Measurements from ENCODE around the gene ZNF207.
A peak's percentile ranks its signal among the peaks of the same experiment; 100 is the strongest.
"Not testable (repeated sequence)": the region's sequence is repeated elsewhere in the genome, so short reads cannot be mapped to it uniquely, and the experiment has no call there.

Gene ZNF207

DNA sequence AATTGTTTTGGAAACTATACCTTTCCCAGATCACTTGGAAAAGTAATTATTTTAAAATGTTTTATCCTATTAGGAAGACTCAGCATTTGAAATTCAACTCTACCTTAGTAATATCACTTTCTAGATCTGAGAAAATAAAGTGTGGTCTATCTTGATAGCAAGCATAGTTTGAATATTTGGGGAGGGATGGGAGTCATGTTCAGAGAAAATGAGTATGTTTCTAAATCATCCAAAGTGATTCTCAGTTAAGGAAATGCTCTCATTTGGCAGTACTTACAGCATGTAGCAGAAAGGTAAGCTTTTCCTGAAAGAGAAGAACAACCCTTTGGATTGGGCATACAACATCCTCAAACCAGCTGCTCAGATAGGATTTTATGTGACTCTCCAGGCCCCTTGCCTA is 14.9 kb upstream of the ZNF207 start:
- DNase-seq (ENCODE audit: low read depth in 2 of 2): no peak

- no peak for DNase-seq (ENCODE audit: low read depth in 2 of 2)
Measured at GRCh38 chr17:32335687-32336086, 14.3 kb upstream of the ZNF207 start.

- no peak for DNase-seq (ENCODE audit: low read depth in 2 of 2)
Measured at GRCh38 chr17:32341141-32341856, 8.7 kb upstream of the ZNF207 start.

GRCh38 chr17:32341857-32342602 is 7.9 kb upstream of the ZNF207 start, which contains the start of gene C17orf75:
TSS of gene C17orf75 (minus strand) at chr17:32342173. CDS start at chr17:32342139, 34 bp downstream.
- DNase-seq (ENCODE audit: low read depth in 2 of 2): peak; percentile 72 to 76

GRCh38 chr17:32342603-32343325 is 7.2 kb upstream of the ZNF207 start:
- DNase-seq (ENCODE audit: low read depth in 2 of 2): no peak

GRCh38 chr17:32345951-32346600 is 3.9 kb upstream of the ZNF207 start:
- no peak for DNase-seq (ENCODE audit: low read depth in 2 of 2)

DNA sequence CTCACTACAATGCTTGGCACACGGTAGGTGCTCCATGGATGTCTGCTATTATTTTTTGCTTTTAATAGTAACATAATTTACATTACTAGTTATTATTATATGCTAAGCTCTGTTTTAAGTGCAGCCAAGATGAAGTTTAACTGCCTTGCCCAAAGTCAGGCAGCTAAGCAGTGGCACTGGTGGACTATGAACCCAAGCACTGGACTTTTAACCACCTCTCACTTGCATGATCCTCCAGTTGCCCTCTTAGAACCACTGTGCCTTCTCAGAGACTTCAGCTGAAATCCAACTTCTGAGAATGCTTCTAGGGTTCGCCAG is 1.5 kb upstream of the ZNF207 start:
- no peak for DNase-seq (ENCODE audit: low read depth in 2 of 2)

GRCh38 chr17:32349503-32349853 is 479 bp upstream of the ZNF207 start:
- no peak for DNase-seq (ENCODE audit: low read depth in 2 of 2)

GRCh38 chr17:32350666-32351418 is 885 bp downstream of the ZNF207 start:
- no peak for DNase-seq (ENCODE audit: low read depth in 2 of 2)

DNA sequence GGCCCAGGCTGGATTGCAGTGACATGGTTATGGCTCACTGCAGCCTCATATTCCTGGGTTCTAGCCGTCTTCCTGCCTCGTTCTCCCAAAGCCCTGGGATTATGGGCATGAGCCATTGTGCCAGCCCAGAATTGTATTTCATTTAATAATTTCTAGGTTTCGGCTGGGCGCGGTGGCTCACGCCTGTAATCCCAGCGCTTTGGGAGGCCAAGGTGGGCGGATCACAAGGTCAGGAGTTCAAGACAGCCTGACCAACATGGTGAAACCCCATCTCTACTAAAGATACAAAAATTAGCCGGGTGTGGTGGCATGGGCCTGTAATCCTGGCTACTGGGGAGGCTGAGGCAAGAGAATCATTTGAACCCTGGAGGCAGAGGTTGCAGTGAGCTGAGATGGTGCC is 2.8 kb downstream of the ZNF207 start:
- not testable (repeated sequence) for DNase-seq (ENCODE audit: low read depth in 2 of 2)

DNA sequence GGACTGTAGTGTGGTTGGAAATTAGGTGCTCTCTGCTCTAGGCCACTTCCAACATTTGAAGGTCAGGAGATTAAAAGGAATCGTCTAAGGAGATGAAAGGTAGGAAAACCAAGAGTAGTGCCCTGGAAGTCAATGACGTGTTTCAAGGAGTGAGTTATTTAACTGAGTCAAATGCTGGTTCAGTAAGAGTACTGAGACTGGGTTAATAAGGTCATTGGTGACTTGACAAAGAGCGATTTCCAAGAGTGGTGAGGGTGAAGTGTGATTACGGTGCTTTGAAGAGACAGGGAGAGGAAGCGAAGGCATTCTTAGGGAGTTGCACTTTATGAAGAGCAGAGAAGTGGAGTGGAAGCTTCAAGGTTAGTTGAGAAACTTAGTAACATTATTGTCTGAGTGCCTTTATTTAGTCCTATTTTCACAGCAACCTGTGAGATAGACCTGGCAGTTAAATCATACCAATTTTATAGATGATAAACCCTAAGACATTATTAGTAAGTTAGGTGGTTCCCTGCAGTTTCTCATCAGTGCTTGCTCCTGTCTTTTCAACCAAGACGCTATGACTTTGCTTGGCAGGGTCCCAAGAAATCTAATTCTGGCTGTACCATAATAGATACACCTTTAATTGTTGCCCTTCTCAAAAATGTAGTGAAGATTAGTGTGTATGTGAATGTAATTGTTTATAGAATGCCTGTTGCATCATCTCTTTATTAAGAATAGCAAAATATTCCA is 5.9 kb downstream of the ZNF207 start:
- DNase-seq (ENCODE audit: low read depth in 2 of 2): no peak

- no peak for DNase-seq (ENCODE audit: low read depth in 2 of 2)
Measured at GRCh38 chr17:32356378-32356743, 6.4 kb downstream of the ZNF207 start.

DNA sequence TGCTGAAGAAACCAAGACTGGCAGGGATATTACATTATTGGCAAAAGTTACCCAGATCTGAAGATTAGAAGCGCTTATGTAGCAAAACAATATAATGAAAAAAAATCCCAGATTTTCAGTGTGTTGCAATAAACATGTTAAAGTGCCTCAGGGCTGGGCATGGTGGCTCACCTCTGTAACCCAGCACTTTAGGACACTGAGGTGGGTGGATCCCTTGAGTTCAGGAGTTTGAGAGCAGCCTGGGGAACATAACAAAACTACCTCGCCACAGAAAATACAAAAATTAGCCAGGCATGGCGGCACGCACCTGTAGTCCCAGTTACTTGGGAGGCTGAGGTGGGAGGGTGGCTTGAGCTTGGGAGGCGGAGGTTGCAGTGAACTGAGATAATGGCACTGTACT is 6.8 kb downstream of the ZNF207 start:
- DNase-seq (ENCODE audit: low read depth in 2 of 2): no peak

- DNase-seq (ENCODE audit: low read depth in 2 of 2): no peak
Measured at GRCh38 chr17:32357615-32358014, 7.7 kb downstream of the ZNF207 start.

DNA sequence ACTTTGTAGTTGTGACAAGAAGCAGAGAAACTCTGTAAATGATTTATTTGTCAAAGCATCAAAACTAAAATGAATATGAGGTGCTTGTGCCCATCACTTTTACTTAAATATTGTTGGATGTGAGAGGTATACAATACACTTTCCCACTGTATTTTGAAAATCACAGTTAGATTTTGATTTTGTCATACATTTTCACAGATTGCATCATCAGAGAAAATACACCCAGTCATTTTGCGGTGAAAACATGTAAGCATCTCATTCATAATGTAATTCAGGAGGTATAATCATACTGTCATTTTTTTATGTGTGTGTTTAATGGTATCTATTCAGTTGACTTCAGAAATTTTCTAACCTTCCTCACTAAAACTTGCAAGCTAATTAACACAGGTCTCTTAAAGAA is 11.3 kb downstream of the ZNF207 start:
- DNase-seq (ENCODE audit: low read depth in 2 of 2): no peak

DNA sequence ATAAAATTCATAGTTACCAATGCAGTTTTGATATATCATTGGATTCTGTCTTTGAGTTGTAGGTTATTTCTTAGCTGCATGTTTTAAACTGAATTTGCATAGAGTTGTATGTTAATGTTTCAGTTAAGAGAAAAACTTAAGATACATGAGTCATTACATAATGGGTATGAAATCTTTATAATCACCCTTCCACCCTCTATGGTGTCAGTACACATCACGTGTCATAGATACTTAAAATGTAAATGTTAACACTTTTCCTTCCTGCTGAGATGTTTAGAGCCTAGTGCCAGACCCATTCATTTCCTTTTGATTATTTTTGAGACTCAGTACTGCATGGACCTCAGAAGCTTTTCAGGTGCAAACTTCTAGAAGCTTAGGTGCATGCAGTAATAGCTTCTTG is 20.5 kb downstream of the ZNF207 start:
- no peak for DNase-seq (ENCODE audit: low read depth in 2 of 2)

DNA sequence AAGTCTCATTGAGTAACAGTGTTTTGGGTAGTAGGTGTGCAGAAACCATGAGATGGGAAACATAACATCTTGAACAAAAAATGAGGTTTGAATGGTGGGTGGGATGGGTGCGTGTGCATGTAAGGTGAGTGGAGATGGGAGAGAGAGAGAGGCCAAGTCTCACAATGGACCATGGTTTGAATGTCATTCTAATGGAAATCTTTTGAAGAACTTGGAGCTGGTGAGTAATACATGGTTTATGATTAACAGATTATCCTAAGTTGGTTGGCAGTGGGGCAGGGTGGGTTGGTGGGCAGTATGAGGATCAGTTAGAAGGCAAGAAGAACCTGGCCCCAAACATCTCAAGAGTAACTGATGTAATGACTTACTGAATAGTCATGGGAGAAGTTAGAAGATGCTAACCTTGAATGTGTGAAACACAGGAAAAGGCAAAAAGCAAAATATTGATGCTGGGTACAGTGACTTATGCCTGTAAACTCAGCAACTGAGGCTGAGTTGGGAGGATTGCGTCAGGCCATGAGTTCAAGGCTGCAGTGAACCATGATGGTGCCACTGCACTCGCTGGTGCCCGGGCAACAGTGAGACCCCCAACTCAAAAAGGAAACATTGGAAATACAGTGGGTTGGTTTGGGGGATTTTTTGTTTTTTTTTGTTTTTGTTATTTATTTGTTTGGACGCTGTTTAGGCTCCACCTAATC is 32.7 kb downstream of the ZNF207 start:
- DNase-seq (ENCODE audit: low read depth in 2 of 2): no peak

- no peak for DNase-seq (ENCODE audit: low read depth in 2 of 2)
Measured at GRCh38 chr17:32383926-32384434, 34.0 kb downstream of the ZNF207 start.

DNA sequence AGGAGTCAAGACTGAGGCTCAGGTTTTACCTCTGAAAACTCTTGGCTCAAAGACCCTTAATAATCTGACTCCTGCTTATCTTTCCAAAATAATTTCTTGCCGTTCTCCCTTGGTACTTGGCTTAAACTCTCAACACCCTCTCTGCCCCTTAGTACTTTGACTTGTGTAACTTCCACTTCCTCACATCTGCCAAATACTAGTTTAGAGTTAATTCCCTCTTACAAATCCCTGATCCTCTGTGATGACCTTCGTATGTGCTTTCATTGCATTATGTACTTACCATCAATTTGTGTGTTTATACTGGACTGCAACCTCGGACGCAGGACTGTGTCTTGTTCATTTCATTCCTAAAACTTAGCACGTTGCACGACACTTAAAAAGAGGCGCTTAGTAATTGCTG is 35.2 kb downstream of the ZNF207 start:
- no peak for DNase-seq (ENCODE audit: low read depth in 2 of 2)

DNA sequence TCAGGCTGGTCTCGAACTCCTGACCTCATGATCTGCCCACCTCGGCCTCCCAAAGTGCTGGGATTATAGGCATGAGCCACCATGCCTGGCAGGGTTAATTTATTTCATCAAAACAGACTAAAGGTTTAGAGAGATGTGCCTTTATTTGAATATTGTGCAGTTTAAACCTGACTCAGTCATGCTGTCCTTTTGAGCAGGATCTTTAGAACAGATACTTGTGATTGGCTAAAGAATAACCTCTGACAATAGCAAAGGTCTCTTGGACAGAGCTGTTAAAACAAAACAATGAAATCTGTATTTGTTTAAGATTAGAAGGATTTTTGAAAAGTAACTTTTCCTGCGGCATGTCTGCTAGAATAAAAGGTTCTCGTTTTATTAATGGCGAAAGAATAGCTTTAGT is 36.0 kb downstream of the ZNF207 start:
- no peak for DNase-seq (ENCODE audit: low read depth in 2 of 2)
